CD8-positive, alpha-beta memory T cell (primary cell): ENCODE results near the gene CBLL1. TPM values are rescaled to one million over a fixed set of nuclear protein-coding genes. Genes with fewer than 3 reads are reported as not detected.

Experiments used
- CTCF ChIA-PET: fragments of 350-600 bp; sonication (Branson Sonifier 250); formaldehyde crosslinking; loops from one replicate; lab custom pipeline; 2021; ENCODE audit warnings: antibody characterized with exemption; lab: Charles Lee
- POLR2A ChIA-PET: fragments of 350-600 bp; sonication (Branson Sonifier 250); formaldehyde crosslinking; loops from one replicate; lab custom pipeline; 2021; ENCODE audit warnings: antibody characterized with exemption; lab: Charles Lee
- DNase-seq, 5 donors: peaks; one replicate each; pipeline versions ENCODE4 v3.0.0 to v3.0.0-alpha.2; 2020 to 2022; ENCODE audit warnings: mixed read lengths in 1 of 5
- H3K27ac ChIP-seq: one replicate; pipeline ENCODE4 v1.7.0; 2013; ENCODE audit warnings: low read depth, mild to moderate bottlenecking, low read length, moderate library complexity
- H3K27me3 ChIP-seq: 2 replicates; pipeline ENCODE4 v1.7.0; 2013; ENCODE audit warnings: low read length, mild to moderate bottlenecking; ENCODE audit not compliant: insufficient read depth, poor library complexity, severe bottlenecking
- H3K36me3 ChIP-seq: 2 replicates; pipeline ENCODE4 v1.7.0; 2013; ENCODE audit warnings: mild to moderate bottlenecking, low read length, moderate library complexity; ENCODE audit not compliant: insufficient read depth
- H3K4me1 ChIP-seq: 2 replicates; pipeline ENCODE4 v1.7.0; 2013; ENCODE audit warnings: mild to moderate bottlenecking, low read length, moderate library complexity; ENCODE audit not compliant: insufficient read depth
- H3K4me3 ChIP-seq: 2 replicates; pipeline ENCODE4 v1.7.0; 2013; ENCODE audit warnings: mild to moderate bottlenecking, low read length
- H3K9me3 ChIP-seq: 2 replicates; pipeline ENCODE4 v1.7.0; 2013; ENCODE audit warnings: mild to moderate bottlenecking, low read length
- H3K27ac Mint-ChIP-seq, 8 donors: one replicate each; pipeline ENCODE4 v1.8.0; 2020 to 2021; ENCODE audit warnings: mixed read lengths in 8 of 8, mild to moderate bottlenecking in 6 of 8, inconsistent platforms in 3 of 8, moderate library complexity in 3 of 8
- H3K27me3 Mint-ChIP-seq, 2 donors: one replicate each; pipeline ENCODE4 v1.8.0; 2020 to 2021; ENCODE audit warnings: mixed read lengths in 2 of 2, mild to moderate bottlenecking in 1 of 2, moderate library complexity in 1 of 2
- H3K36me3 Mint-ChIP-seq, 3 donors: one replicate each; pipeline ENCODE4 v1.8.0; 2020 to 2021; ENCODE audit warnings: mixed read lengths in 3 of 3, inconsistent platforms in 1 of 3, mild to moderate bottlenecking in 1 of 3
- H3K4me1 Mint-ChIP-seq, 3 donors: one replicate each; pipeline ENCODE4 v1.8.0; 2020 to 2021; ENCODE audit warnings: mixed read lengths in 3 of 3, inconsistent platforms in 1 of 3, mild to moderate bottlenecking in 1 of 3
- H3K4me3 Mint-ChIP-seq, 7 donors: one replicate each; pipeline ENCODE4 v1.8.0; 2020 to 2021; ENCODE audit warnings: mixed read lengths in 7 of 7, mild to moderate bottlenecking in 6 of 7, moderate library complexity in 4 of 7, inconsistent platforms in 2 of 7
- H3K9me3 Mint-ChIP-seq, 5 donors: one replicate each; pipeline ENCODE4 v1.8.0; 2020 to 2022; ENCODE audit warnings: mixed read lengths in 5 of 5, mild to moderate bottlenecking in 3 of 5, moderate library complexity in 2 of 5, inconsistent platforms in 1 of 5
- polyA plus RNA-seq: library from polyadenylated mRNA; unstranded; fragments of 300-500 nt; fragmentation: Illumina TruSeq; gene quantifications from one replicate; pipeline ENCODE4 v1.2.3, GENCODE V29; 2021
- total RNA-seq, 2 experiments: library from RNA; stranded (reverse); gene quantifications; one replicate each; pipeline ENCODE4 v1.2.3, GENCODE V29; 2021

The CBLL1 gene
- total and polyA plus RNA-seq, 3 experiments from 2014 or later = 42.7 to 89.7 (median 49.3) TPM

GRCh38 chr7:107792364-107792763, 48.4 kb downstream of the CBLL1 start:
- ChIA-PET POLR2A (no interaction called here), CTCF (no interaction called here)
- DNase-seq = no peak

GRCh38 chr7:107799647-107800264, 55.8 kb downstream of the CBLL1 start:
- H3K4me3 ChIP-seq = no peak overlapping the region
- Mint-ChIP-seq H3K4me1 (no peaks in the 10 kb centered on the region), H3K27me3 (peaks cover 4 to 8% of the 10 kb centered on the region in 2 donors), H3K9me3 (no peaks in the 10 kb centered on the region), H3K4me3 (no peak overlapping the region), H3K27ac (no peak overlapping the region), H3K36me3 (peaks cover 0 to 7% (median 4%) of the 10 kb centered on the region in 3 donors)
- H3K4me1 ChIP-seq = no peaks in the 10 kb centered on the region
- ChIA-PET POLR2A (no interaction called here), CTCF (no interaction called here)
- no peaks in the 10 kb centered on the region for H3K36me3 ChIP-seq
- H3K9me3 ChIP-seq = no peaks in the 10 kb centered on the region
- no peaks in the 10 kb centered on the region for H3K27me3 ChIP-seq
- H3K27ac ChIP-seq = no peak overlapping the region
- DNase-seq = no peak

More at GRCh38 chr7:107792364-107792763, 48.4 kb downstream of the CBLL1 start:
- no peaks in the 10 kb centered on the region for H3K27me3 ChIP-seq
- no peak overlapping the region for H3K4me3 Mint-ChIP-seq
- no peaks in the 10 kb centered on the region for H3K9me3 Mint-ChIP-seq
- H3K27me3 Mint-ChIP-seq = peaks cover 6 to 23% of the 10 kb centered on the region in 2 donors
- H3K4me1 ChIP-seq = no peaks in the 10 kb centered on the region
- H3K9me3 ChIP-seq = no peaks in the 10 kb centered on the region
- no peak overlapping the region for H3K27ac ChIP-seq
- H3K27ac Mint-ChIP-seq = peak overlapping the region in 1 of 8 donors; percentile 51
- H3K36me3 ChIP-seq = no peaks in the 10 kb centered on the region
- H3K4me3 ChIP-seq = no peak overlapping the region
- peaks cover 2 to 11% (median 4%) of the 10 kb centered on the region in 3 donors for H3K4me1 Mint-ChIP-seq
- H3K36me3 Mint-ChIP-seq = no peaks in the 10 kb centered on the region

GRCh38 chr7:107803009-107803610, 59.2 kb downstream of the CBLL1 start, which contains the start of gene SLC26A3:
TSS of gene SLC26A3 (minus strand) at chr7:107803223. CDS start at chr7:107794509, 8,714 bp downstream.
- no peak within 1 kb of the TSS for H3K4me3 Mint-ChIP-seq
- peaks cover 0 to 7% (median 4%) of the 10 kb centered on the region in 3 donors for H3K36me3 Mint-ChIP-seq
- H3K27ac ChIP-seq = no peak within 1 kb of the TSS
- no peaks in the 10 kb centered on the region for H3K4me1 ChIP-seq
- H3K4me1 Mint-ChIP-seq = no peaks in the 10 kb centered on the region
- no peak within 1 kb of the TSS for H3K4me3 ChIP-seq
- H3K36me3 ChIP-seq = no peaks in the 10 kb centered on the region
- no peak within 1 kb of the TSS for H3K27ac Mint-ChIP-seq
- POLR2A ChIA-PET = no interaction called here
- DNase-seq = no peak
- H3K9me3 Mint-ChIP-seq = no peaks in the 10 kb centered on the region
- CTCF ChIA-PET = no interaction called here
- peaks cover 4 to 7% of the 10 kb centered on the region in 2 donors for H3K27me3 Mint-ChIP-seq
- no peaks in the 10 kb centered on the region for H3K9me3 ChIP-seq
- H3K27me3 ChIP-seq = no peaks in the 10 kb centered on the region

GRCh38 chr7:107809179-107809578, 65.2 kb downstream of the CBLL1 start:
- Mint-ChIP-seq H3K36me3 (peaks cover 0 to 8% (median 2%) of the 10 kb centered on the region in 3 donors), H3K4me1 (no peaks in the 10 kb centered on the region), H3K27me3 (peaks cover 0 to 4% of the 10 kb centered on the region in 2 donors), H3K9me3 (no peaks in the 10 kb centered on the region), H3K4me3 (no peak overlapping the region), H3K27ac (no peak overlapping the region)
- Histone ChIP-seq H3K27ac (no peak overlapping the region), H3K9me3 (no peaks in the 10 kb centered on the region), H3K36me3 (no peaks in the 10 kb centered on the region), H3K4me3 (no peak overlapping the region), H3K4me1 (no peaks in the 10 kb centered on the region), H3K27me3 (no peaks in the 10 kb centered on the region)
- DNase-seq = no peak
- CTCF ChIA-PET = interaction anchor here (1.0 kb wide), 1 partner anchor 48 kb away, joined by 3 read pairs; no protein-coding TSS in a partner anchor
- POLR2A ChIA-PET = no interaction called here

GRCh38 chr7:107810626-107811025, 66.7 kb downstream of the CBLL1 start:
- Mint-ChIP-seq H3K36me3 (peaks cover 0 to 4% (median 0%) of the 10 kb centered on the region in 3 donors), H3K27ac (peak overlapping the region in 2 of 8 donors; percentile 46 to 76), H3K9me3 (no peaks in the 10 kb centered on the region), H3K4me3 (no peak overlapping the region), H3K4me1 (no peaks in the 10 kb centered on the region), H3K27me3 (no peaks in the 10 kb centered on the region)
- Histone ChIP-seq H3K27me3 (no peaks in the 10 kb centered on the region), H3K36me3 (no peaks in the 10 kb centered on the region), H3K27ac (no peak overlapping the region), H3K9me3 (no peaks in the 10 kb centered on the region), H3K4me3 (no peak overlapping the region), H3K4me1 (no peaks in the 10 kb centered on the region)
- ChIA-PET CTCF (no interaction called here), POLR2A (no interaction called here)
- DNase-seq = no peak

Other genes starting within 250 kb of the CBLL1 start
- 10 to 100 TPM; 29.2 to 38.9 TPM for gene COG5, start 180.2 kb upstream of the CBLL1 start, total RNA-seq
- 39.4 TPM for gene COG5, start 180.2 kb upstream of the CBLL1 start, polyA plus RNA-seq
- gene DUS4L, start 180.2 kb upstream of the CBLL1 start, total RNA-seq = 10 to 100 TPM; 11.6 TPM
- gene DUS4L, start 180.2 kb upstream of the CBLL1 start, polyA plus RNA-seq = 6.6 TPM
- gene BCAP29, start 163.9 kb upstream of the CBLL1 start, total RNA-seq = 10 to 100 TPM; 46.5 to 48.7 TPM
- 44.6 TPM for gene BCAP29, start 163.9 kb upstream of the CBLL1 start, polyA plus RNA-seq
- gene SLC26A4, start 83.3 kb upstream of the CBLL1 start, total RNA-seq = 1 to 10 TPM in 1 of 2 experiments, under 1 TPM in 1; 0.78 to 2.1 TPM
- not detected for gene SLC26A4, start 83.3 kb upstream of the CBLL1 start, polyA plus RNA-seq
- not detected for gene SLC26A3, start 59.1 kb downstream of the CBLL1 start, total RNA-seq
- gene SLC26A3, start 59.1 kb downstream of the CBLL1 start, polyA plus RNA-seq = not detected
- 100 to 1,000 TPM; 121 TPM for gene DLD, start 147.0 kb downstream of the CBLL1 start, total RNA-seq
- gene DLD, start 147.0 kb downstream of the CBLL1 start, polyA plus RNA-seq = 53.4 TPM